ENCODE measurements around the gene LMOD1.
A peak's percentile ranks its signal among the peaks of the same experiment; 100 is the strongest.

The LMOD1 gene

GRCh38 chr1:201895913-201896807, 50.2 kb downstream of the LMOD1 start:
- Mint-ChIP-seq H3K36me3 (ENCODE audit: low read depth) (no peaks in the 10 kb centered on the region), H3K27me3 (ENCODE audit: low read depth) (peaks cover 8% of the 10 kb centered on the region), H3K4me3 (peak overlapping the region; percentile 47), H3K4me1 (ENCODE audit: low read depth) (peaks cover 10% of the 10 kb centered on the region), H3K27ac (peak overlapping the region; percentile 72), H3K9me3 (no peaks in the 10 kb centered on the region)

GRCh38 chr1:201895120-201895665, 51.2 kb downstream of the LMOD1 start:
- no peak overlapping the region for H3K4me3 Mint-ChIP-seq
- H3K4me1 Mint-ChIP-seq (ENCODE audit: low read depth): peaks cover 10% of the 10 kb centered on the region
- no peaks in the 10 kb centered on the region for H3K36me3 Mint-ChIP-seq (ENCODE audit: low read depth)
- peaks cover 12% of the 10 kb centered on the region for H3K27me3 Mint-ChIP-seq (ENCODE audit: low read depth)
- H3K9me3 Mint-ChIP-seq: no peaks in the 10 kb centered on the region
- H3K27ac Mint-ChIP-seq: no peak overlapping the region

GRCh38 chr1:201894343-201895119, 51.8 kb downstream of the LMOD1 start:
- H3K27ac Mint-ChIP-seq: no peak overlapping the region
- peaks cover 11% of the 10 kb centered on the region for H3K4me1 Mint-ChIP-seq (ENCODE audit: low read depth)
- H3K9me3 Mint-ChIP-seq: no peaks in the 10 kb centered on the region
- no peak overlapping the region for H3K4me3 Mint-ChIP-seq
- H3K36me3 Mint-ChIP-seq (ENCODE audit: low read depth): no peaks in the 10 kb centered on the region
- peaks cover 12% of the 10 kb centered on the region for H3K27me3 Mint-ChIP-seq (ENCODE audit: low read depth)

GRCh38 chr1:201893431-201893830, 52.9 kb downstream of the LMOD1 start:
- Mint-ChIP-seq H3K4me1 (ENCODE audit: low read depth) (peaks cover 12% of the 10 kb centered on the region), H3K27me3 (ENCODE audit: low read depth) (peaks cover 18% of the 10 kb centered on the region), H3K4me3 (no peak overlapping the region), H3K27ac (no peak overlapping the region), H3K36me3 (ENCODE audit: low read depth) (no peaks in the 10 kb centered on the region), H3K9me3 (no peaks in the 10 kb centered on the region)

- H3K4me3 Mint-ChIP-seq: no peak overlapping the region
- H3K36me3 Mint-ChIP-seq (ENCODE audit: low read depth): no peaks in the 10 kb centered on the region
- no peak overlapping the region for H3K27ac Mint-ChIP-seq
- peaks cover 30% of the 10 kb centered on the region for H3K27me3 Mint-ChIP-seq (ENCODE audit: low read depth)
- H3K9me3 Mint-ChIP-seq: no peaks in the 10 kb centered on the region
- peaks cover 12% of the 10 kb centered on the region for H3K4me1 Mint-ChIP-seq (ENCODE audit: low read depth)
These were observed 54.1 kb downstream of the LMOD1 start for GRCh38 chr1:201892211-201892610.

GRCh38 chr1:201891451-201892045, 54.8 kb downstream of the LMOD1 start:
- Mint-ChIP-seq H3K4me1 (ENCODE audit: low read depth) (peaks cover 15% of the 10 kb centered on the region), H3K27me3 (ENCODE audit: low read depth) (peaks cover 37% of the 10 kb centered on the region), H3K4me3 (no peak overlapping the region), H3K9me3 (no peaks in the 10 kb centered on the region), H3K27ac (no peak overlapping the region), H3K36me3 (ENCODE audit: low read depth) (no peaks in the 10 kb centered on the region)

- no peak overlapping the region for H3K27ac Mint-ChIP-seq
- no peaks in the 10 kb centered on the region for H3K9me3 Mint-ChIP-seq
- H3K27me3 Mint-ChIP-seq (ENCODE audit: low read depth): peaks cover 37% of the 10 kb centered on the region
- peaks cover 9% of the 10 kb centered on the region for H3K4me1 Mint-ChIP-seq (ENCODE audit: low read depth)
- H3K36me3 Mint-ChIP-seq (ENCODE audit: low read depth): no peaks in the 10 kb centered on the region
- H3K4me3 Mint-ChIP-seq: no peak overlapping the region
These were observed 55.4 kb downstream of the LMOD1 start for GRCh38 chr1:201890806-201891450.

- Mint-ChIP-seq H3K4me3 (no peak overlapping the region), H3K27ac (no peak overlapping the region), H3K4me1 (ENCODE audit: low read depth) (peaks cover 8% of the 10 kb centered on the region), H3K36me3 (ENCODE audit: low read depth) (no peaks in the 10 kb centered on the region), H3K9me3 (no peaks in the 10 kb centered on the region), H3K27me3 (ENCODE audit: low read depth) (peaks cover 37% of the 10 kb centered on the region)
These were observed 56.1 kb downstream of the LMOD1 start for GRCh38 chr1:201890223-201890622.

- Mint-ChIP-seq H3K27ac (no peak overlapping the region), H3K36me3 (ENCODE audit: low read depth) (no peaks in the 10 kb centered on the region), H3K4me1 (ENCODE audit: low read depth) (peaks cover 5% of the 10 kb centered on the region), H3K9me3 (no peaks in the 10 kb centered on the region), H3K27me3 (ENCODE audit: low read depth) (peaks cover 37% of the 10 kb centered on the region), H3K4me3 (peak overlapping the region; percentile 63)
These were observed 57.0 kb downstream of the LMOD1 start for GRCh38 chr1:201889090-201889968.

- no peaks in the 10 kb centered on the region for H3K9me3 Mint-ChIP-seq
- H3K4me1 Mint-ChIP-seq (ENCODE audit: low read depth): peaks cover 5% of the 10 kb centered on the region
- peak within 1 kb of the TSS; percentile 63 for H3K4me3 Mint-ChIP-seq
- peaks cover 37% of the 10 kb centered on the region for H3K27me3 Mint-ChIP-seq (ENCODE audit: low read depth)
- no peak within 1 kb of the TSS for H3K27ac Mint-ChIP-seq
- no peaks in the 10 kb centered on the region for H3K36me3 Mint-ChIP-seq (ENCODE audit: low read depth)
These were observed 57.9 kb downstream of the LMOD1 start, which contains the start of gene SHISA4 for GRCh38 chr1:201888282-201889089. Gene SHISA4 (plus strand): TSS chr1:201888898. CDS start chr1:201888995, 97 bp downstream.

- Mint-ChIP-seq H3K27ac (no peak overlapping the region), H3K36me3 (ENCODE audit: low read depth) (no peaks in the 10 kb centered on the region), H3K4me1 (ENCODE audit: low read depth) (peaks cover 5% of the 10 kb centered on the region), H3K4me3 (no peak overlapping the region), H3K9me3 (no peaks in the 10 kb centered on the region), H3K27me3 (ENCODE audit: low read depth) (peaks cover 37% of the 10 kb centered on the region)
These were observed 59.1 kb downstream of the LMOD1 start for GRCh38 chr1:201887116-201887866.

Measured in T-helper 1 cell treated with Interleukin-12 subunit alpha and Interleukin-12 subunit beta and Interleukin-4 antibody, amounts not matched to agents 30 μg/mL and 1 μg/mL, for 36 hours (primary cell).